HEK293 (cell line): ENCODE data around the gene TCF12.

Experiments used
- AEBP2 ChIP-seq: fragments of 450-650 bp; formaldehyde crosslinking; IDR thresholded peaks from 2 replicates; pipeline ENCODE4 v1.5.1; 2016; ENCODE audit warnings: missing biosample characterization, missing genetic modification characterization, borderline replicate concordance
- CTCF ChIP-seq: fragments of 450-650 bp; formaldehyde crosslinking; IDR thresholded peaks from 2 replicates; pipeline ENCODE4 v1.5.1; 2016; ENCODE audit warnings: missing biosample characterization, missing genetic modification characterization
- SETDB1 ChIP-seq: IDR thresholded peaks from one replicate; pipeline ENCODE4 v1.6.1; 2017; ENCODE audit warnings: mild to moderate bottlenecking, low read length, moderate library complexity, mixed read lengths; ENCODE audit not compliant: insufficient read length
- ZBTB20 ChIP-seq: fragments of 450-650 bp; formaldehyde crosslinking; IDR thresholded peaks from 2 replicates; pipeline ENCODE4 v1.5.1; 2016; ENCODE audit warnings: missing biosample characterization, missing genetic modification characterization
- ZBTB7A ChIP-seq: fragments of 450-650 bp; formaldehyde crosslinking; IDR thresholded peaks from 2 replicates; pipeline ENCODE4 v1.5.1; 2016; ENCODE audit warnings: low read depth, missing biosample characterization, missing genetic modification characterization
- ZIC2 ChIP-seq: fragments of 450-650 bp; formaldehyde crosslinking; IDR thresholded peaks from 2 replicates; pipeline ENCODE4 v1.5.1; 2016; ENCODE audit warnings: missing biosample characterization, missing genetic modification characterization
- ZNF416 ChIP-seq: fragments of 450-650 bp; formaldehyde crosslinking; IDR thresholded peaks from 2 replicates; pipeline ENCODE4 v1.5.1; 2016; ENCODE audit warnings: missing biosample characterization, missing genetic modification characterization
- ZNF510 ChIP-seq: fragments of 450-650 bp; formaldehyde crosslinking; IDR thresholded peaks from 2 replicates; pipeline ENCODE4 v1.5.1; 2018; ENCODE audit warnings: mild to moderate bottlenecking, missing genetic modification characterization, missing biosample characterization; ENCODE audit not compliant: insufficient replicate concordance
- ZNF521 ChIP-seq: fragments of 450-650 bp; formaldehyde crosslinking; IDR thresholded peaks from 2 replicates; pipeline ENCODE4 v1.5.1; 2017; ENCODE audit warnings: missing biosample characterization, mild to moderate bottlenecking, missing genetic modification characterization
- ZNF530 ChIP-seq: fragments of 450-650 bp; formaldehyde crosslinking; IDR thresholded peaks from 2 replicates; pipeline ENCODE4 v1.5.1; 2016; ENCODE audit warnings: low read depth, missing biosample characterization, missing genetic modification characterization
- ZNF624 ChIP-seq: fragments of 450-650 bp; formaldehyde crosslinking; IDR thresholded peaks from 2 replicates; pipeline ENCODE4 v1.5.1; 2017; ENCODE audit warnings: missing biosample characterization, missing genetic modification characterization
- ZNF660 ChIP-seq: fragments of 450-650 bp; IDR thresholded peaks from 2 replicates; pipeline ENCODE4 v1.5.1; 2018; ENCODE audit warnings: missing biosample characterization, mild to moderate bottlenecking, missing genetic modification characterization

- TF ChIP-seq ZNF624 (tag by site-specific recombination) (no peak), ZBTB7A (tag by site-specific recombination) (no peak), ZNF510 (tag by site-specific recombination) (no peak), CTCF (tag by site-specific recombination) (peak; percentile 48; the same call in 1 of the 2 replicates), ZNF521 (tag by site-specific recombination) (no peak), ZNF660 (tag by site-specific recombination) (peak; percentile 51), AEBP2 (tag by site-specific recombination) (no peak), ZNF530 (tag by site-specific recombination) (no peak), ZIC2 (tag by site-specific recombination) (no peak), ZBTB20 (tag by site-specific recombination) (no peak), ZNF416 (tag by site-specific recombination) (no peak), SETDB1 (no peak)
Observed at GRCh38 chr15:57306161-57306943, 387.9 kb downstream of the TCF12 start.
